ENCODE results near the gene GRAMD1A. TPM values are rescaled to one million over a fixed set of nuclear protein-coding genes. Genes with fewer than 3 reads are reported as not detected.
"Not testable (repeated sequence)": the region's sequence is repeated elsewhere in the genome, so short reads cannot be mapped to it uniquely, and the experiment has no call there.

Gene GRAMD1A
- 74.5 TPM for polyA plus RNA-seq (2012; ENCODE audit: insufficient read depth, insufficient read length)

DNA sequence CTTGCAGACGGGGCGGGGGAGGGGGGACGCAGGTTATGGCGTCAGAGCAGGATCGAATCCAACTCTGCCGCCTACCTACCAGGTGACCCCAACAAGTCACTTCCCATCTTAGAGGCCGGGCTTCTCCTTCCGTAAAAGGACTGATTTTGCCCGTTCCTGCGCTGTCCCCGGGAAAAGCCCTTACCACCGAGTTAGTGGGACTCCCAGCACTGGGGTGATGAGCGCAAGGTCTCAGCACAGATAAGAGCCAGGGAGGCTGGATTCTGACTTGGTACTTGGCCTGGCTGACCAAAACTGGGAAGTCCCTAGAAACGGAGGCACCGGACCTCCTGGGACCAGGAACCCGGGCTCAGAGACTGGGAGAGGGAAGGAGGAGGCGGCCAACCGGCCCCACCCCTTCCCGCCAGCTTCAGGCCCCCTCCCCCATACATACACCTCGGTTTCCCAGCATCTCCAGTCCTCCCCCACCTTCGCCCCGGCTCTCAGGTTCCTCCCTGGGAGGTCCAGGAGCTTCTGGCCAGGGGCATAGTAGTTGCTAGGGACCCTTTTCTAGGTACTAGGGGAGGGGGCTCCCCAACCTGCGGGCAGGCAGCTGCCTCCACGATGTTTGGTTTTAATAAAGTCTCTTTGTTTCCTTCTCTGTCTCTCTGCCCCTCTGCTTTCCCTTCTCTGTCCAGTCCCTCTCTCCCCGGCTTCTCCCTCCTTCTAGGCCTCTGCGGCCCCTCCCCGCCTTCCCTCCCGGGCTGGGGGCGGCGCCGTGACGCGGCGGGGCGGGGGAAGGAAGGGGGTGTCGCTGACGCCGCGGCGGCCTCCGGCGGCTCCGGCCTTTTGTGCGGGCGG, at the start of gene GRAMD1A:
Gene GRAMD1A (plus strand): TSS at position 826 of the 840 bp plus-strand sequence. CDS start 156 bp downstream, outside the sequence.
- peak within 1 kb of the TSS; percentile 75 for H3K4me3 ChIP-seq (ENCODE audit: low read length)
- peak; percentile 41 for DNase-seq (ENCODE audit: low read depth, low spot score)

DNA sequence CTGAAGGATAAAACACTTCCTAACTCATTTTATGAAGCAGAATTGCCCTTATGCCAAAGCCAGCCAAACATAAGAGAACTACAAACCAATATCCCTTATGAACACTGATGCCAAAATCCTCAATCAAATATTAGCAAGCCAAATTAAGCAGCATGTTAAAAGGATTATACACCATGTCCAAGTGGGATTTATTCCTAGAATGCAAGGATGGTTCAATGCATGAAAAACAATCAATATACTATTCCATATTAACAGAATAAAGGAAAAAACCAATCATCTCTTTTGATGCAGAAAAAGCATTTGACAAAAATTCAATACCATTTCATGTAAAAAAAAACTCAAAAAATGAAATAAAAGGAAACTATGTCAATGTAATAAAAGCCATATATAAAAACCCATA, 47.0 kb upstream of the GRAMD1A start:
- no peak overlapping the region for H3K4me3 ChIP-seq (ENCODE audit: low read length)
- no peak for DNase-seq (ENCODE audit: low read depth, low spot score)

DNA sequence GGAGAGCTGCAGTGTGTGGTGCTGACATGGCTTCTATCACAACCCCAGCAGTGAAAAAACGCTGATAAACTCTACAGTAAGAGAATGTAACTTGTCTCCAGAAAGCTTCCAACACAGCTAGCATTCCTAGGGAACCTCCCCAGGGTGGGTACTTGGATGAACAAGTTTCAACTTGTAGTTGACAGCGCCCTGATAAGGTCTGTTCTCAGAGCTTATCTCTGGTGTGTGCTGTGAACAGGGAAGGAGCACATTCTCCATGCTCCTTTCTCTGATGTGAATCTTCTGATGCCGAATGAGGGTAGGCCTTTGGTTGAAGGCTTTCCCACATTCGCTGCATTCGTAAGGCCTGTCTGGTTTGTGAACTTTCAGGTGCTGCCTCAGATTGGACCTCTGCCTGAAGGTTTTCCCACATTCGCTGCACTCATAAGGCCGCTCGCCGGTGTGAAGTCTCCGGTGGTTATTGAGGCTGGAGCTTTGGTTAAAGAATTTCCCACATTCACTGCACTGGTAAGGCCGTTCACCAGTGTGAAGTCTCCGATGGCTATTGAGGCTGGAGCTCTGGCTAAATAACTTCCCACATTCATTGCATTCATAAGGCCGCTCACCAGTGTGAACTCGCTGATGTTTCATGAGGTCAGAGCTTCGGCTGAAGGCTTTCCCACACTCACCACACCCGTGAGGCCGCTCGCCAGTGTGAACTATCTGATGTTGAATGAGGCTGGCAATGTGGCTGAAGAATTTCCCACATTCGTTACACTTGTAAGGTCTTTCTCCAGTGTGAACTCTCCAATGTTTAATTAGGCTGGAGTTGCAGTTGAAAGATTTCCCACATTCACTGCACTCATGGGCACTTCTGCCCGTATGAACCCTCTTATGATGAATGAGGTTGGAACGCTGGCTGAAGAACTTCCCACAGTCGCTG, 42.0 kb upstream of the GRAMD1A start:
- H3K4me3 ChIP-seq (ENCODE audit: low read length): no peak overlapping the region
- no peak for DNase-seq (ENCODE audit: low read depth, low spot score)

- H3K4me3 ChIP-seq (ENCODE audit: low read length): no peak overlapping the region
- no peak for DNase-seq (ENCODE audit: low read depth, low spot score)
These were observed 41.1 kb upstream of the GRAMD1A start for GRCh38 chr19:34959021-34959420.

GRCh38 chr19:34960103-34960805, 39.9 kb upstream of the GRAMD1A start:
- no peak overlapping the region for H3K4me3 ChIP-seq (ENCODE audit: low read length)
- DNase-seq (ENCODE audit: low read depth, low spot score): no peak

- no peak for DNase-seq (ENCODE audit: low read depth, low spot score)
- no peak overlapping the region for H3K4me3 ChIP-seq (ENCODE audit: low read length)
These were observed 39.0 kb upstream of the GRAMD1A start for GRCh38 chr19:34960940-34961679.

- H3K4me3 ChIP-seq (ENCODE audit: low read length): peak overlapping the region; percentile 54
- DNase-seq (ENCODE audit: low read depth, low spot score): peak; percentile 90
These were observed 38.1 kb upstream of the GRAMD1A start for GRCh38 chr19:34961775-34962686.

DNA sequence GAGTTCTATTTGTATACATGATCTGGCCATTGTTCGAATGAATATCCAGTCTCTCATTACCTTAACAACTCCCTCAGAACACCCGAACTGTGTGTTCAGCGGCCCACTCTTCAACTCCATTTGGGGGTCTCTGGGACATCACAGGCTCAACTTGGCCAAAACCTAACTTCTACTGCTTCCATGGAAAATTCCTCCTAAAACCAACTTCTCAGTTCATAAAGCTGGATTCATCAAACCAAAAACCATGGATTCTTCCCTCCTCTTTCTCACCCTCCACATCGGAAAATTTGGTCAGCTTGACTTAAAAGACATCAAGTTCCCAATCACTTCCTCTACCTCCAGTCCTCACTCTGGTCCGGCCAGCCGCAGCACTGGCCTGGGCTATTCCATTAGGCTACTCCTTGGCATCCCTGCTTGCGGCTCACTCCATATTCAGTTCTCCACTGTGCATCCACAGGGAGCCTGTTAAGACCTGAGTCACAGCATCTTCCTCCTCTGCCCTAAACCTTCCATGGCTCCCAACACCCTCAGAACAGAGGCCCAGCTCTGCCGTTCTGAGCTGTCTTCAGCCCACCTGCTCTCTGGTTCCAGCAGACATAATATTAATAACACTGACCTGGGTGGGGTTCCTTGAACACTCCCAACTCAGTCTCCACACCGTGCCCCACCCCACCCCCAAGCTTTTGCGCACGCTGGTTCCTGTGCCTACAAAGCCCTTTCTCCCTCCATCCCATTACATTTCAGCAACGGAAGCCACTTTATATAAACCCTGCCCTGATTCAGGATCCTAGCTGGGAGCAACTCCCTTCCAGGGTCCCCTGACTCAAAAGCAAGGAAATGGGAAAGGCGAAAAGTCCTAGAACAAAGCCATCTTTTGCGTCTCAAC, 37.2 kb upstream of the GRAMD1A start:
- DNase-seq (ENCODE audit: low read depth, low spot score): no peak
- H3K4me3 ChIP-seq (ENCODE audit: low read length): peak overlapping the region; percentile 54

- peak within 1 kb of the TSS; percentile 54 for H3K4me3 ChIP-seq (ENCODE audit: low read length)
- DNase-seq (ENCODE audit: low read depth, low spot score): no peak
These were observed 36.3 kb upstream of the GRAMD1A start, which contains the start of gene ZNF792 for GRCh38 chr19:34963573-34964406. TSS of gene ZNF792 (minus strand) at chr19:34964229. CDS start at chr19:34963662, 567 bp downstream.

DNA sequence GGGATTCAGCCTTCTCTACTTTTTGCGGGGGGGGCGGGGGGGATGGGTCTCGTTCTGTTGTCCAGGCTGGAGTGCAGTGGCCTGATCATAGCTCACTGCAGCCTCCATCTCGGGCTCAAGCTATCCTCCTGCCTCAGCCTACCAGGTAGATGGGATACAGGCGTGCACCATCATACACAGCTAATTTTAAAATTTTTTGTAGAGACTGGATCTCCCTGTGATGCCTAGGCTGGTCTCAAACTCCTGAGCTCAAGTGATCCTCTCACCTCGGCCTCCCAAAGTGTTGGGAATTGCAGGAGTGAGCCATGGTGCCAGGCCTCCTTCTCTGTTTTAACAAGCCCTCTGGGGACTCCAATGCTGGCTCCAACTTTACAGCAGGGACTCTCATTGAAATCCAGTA, 35.5 kb upstream of the GRAMD1A start:
- H3K4me3 ChIP-seq (ENCODE audit: low read length): no peak overlapping the region

GRCh38 chr19:34965505-34965904, 34.6 kb upstream of the GRAMD1A start:
- not testable (repeated sequence) for H3K4me3 ChIP-seq (ENCODE audit: low read length); DNase-seq (ENCODE audit: low read depth, low spot score)

More for the DNA sequence above, 35.5 kb upstream of the GRAMD1A start:
- DNase-seq (ENCODE audit: low read depth, low spot score): no peak

GRCh38 chr19:34967551-34967950, 32.6 kb upstream of the GRAMD1A start:
- no peak for DNase-seq (ENCODE audit: low read depth, low spot score)
- H3K4me3 ChIP-seq (ENCODE audit: low read length): no peak overlapping the region

- H3K4me3 ChIP-seq (ENCODE audit: low read length): no peak overlapping the region
- DNase-seq (ENCODE audit: low read depth, low spot score): no peak
These were observed 30.4 kb upstream of the GRAMD1A start for GRCh38 chr19:34969721-34970120.

GRCh38 chr19:34970185-34970780, 29.8 kb upstream of the GRAMD1A start:
- not testable (repeated sequence) for H3K4me3 ChIP-seq (ENCODE audit: low read length)
- DNase-seq (ENCODE audit: low read depth, low spot score): peak; percentile 73

DNA sequence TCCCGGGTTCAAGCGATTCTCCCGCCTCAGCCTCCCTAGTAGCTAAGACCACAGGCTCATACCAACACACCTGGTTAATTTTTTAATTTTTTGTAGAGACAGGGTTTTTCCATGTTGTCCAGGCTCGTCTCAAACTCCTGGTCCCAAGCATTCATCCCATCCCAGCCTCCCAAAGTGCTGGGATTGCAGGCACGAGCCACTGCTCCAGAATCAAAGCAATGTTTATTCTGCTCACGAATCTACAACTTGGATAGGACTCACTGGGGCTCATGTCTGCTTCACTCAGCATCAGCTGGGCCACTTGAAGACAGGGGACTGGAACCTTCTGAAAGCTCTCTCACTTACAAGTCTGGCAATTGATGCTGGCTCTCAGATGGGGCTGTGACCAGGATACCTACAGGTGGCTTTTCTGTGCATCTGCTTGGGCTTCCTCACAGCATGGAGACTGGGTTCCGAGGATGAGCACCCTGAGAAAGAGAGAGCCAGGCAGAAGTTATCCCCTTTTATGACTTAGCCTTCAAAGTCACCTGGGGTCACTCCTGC, 27.9 kb upstream of the GRAMD1A start:
- H3K4me3 ChIP-seq (ENCODE audit: low read length): no peak overlapping the region
- DNase-seq (ENCODE audit: low read depth, low spot score): no peak
